HG03103 (cell line): ENCODE data around the gene OR6N1.
A peak's percentile ranks its signal among the peaks of the same experiment; 100 is the strongest.

Experiments used
- ATAC-seq: cut with Tn5 transposase; IDR thresholded peaks from one replicate; pipeline ENCODE4 v1.9.1; 2021; ENCODE audit warnings: low read depth; ENCODE audit not compliant: unreplicated experiment

Gene OR6N1

DNA sequence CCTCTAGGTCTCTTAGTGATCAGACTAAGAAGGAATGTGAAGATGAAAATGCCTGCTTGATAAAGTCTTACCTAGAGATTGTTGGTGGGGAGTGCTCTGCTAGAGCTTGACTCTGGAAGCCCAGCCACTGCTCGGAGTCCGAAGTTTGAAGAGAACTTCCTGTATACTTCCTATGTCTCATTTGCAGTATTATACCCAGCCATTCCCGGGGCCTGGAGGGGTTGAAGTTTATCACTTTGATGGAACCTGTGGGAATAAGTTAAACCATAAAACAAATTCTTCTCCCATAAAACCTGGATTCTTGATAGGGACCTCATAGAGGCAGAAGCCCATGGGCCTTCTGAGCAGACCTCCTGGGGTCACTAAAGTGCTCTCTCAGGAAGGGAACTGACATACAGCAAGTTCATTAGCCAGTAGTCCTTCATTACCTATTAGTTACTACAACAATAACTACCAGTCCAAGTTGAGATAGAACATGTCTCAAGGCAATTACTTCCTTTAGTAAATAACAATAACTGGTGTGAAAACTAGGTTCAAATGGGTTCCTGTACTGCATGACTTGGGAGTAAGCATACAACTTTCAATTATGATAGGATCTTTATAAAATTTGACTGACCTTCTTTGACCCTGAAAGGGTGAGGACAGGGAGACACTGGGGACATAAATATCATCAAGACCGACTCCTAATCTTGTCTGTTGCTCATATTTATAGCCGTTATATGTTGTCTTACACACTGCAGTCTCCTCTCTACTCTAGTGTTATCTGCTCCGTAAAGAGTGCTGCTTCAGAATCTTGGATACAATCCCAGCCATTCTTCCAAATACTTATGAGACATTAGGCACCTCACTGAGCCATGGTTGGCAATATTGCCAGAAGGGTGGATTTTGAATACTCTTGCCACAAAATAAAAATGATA is at the start of gene OR6N1:
Gene OR6N1 (minus strand): TSS at position 246 of the 917 bp plus-strand sequence. CDS start 5,513 bp downstream, outside the sequence.
- ATAC-seq: no peak

DNA sequence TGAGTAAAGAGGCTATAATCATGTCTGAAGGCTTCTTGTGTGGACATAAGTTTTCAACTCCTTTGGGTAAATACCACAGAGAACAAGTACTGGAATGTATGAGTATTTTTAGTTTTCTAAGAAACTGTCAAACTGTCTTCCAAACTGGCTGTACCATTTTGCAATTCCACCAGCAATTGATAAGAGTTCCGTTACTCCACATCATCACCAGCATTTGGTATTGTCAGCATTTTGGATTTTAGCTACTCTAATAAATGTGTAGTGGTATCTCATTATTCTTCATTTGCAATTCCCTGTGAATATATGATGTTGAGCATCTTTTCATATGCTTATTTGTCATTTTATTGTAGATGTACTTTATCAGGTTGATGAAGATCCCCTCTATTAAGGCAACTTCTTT is 49.7 kb upstream of the OR6N1 start:
- ATAC-seq: no peak

DNA sequence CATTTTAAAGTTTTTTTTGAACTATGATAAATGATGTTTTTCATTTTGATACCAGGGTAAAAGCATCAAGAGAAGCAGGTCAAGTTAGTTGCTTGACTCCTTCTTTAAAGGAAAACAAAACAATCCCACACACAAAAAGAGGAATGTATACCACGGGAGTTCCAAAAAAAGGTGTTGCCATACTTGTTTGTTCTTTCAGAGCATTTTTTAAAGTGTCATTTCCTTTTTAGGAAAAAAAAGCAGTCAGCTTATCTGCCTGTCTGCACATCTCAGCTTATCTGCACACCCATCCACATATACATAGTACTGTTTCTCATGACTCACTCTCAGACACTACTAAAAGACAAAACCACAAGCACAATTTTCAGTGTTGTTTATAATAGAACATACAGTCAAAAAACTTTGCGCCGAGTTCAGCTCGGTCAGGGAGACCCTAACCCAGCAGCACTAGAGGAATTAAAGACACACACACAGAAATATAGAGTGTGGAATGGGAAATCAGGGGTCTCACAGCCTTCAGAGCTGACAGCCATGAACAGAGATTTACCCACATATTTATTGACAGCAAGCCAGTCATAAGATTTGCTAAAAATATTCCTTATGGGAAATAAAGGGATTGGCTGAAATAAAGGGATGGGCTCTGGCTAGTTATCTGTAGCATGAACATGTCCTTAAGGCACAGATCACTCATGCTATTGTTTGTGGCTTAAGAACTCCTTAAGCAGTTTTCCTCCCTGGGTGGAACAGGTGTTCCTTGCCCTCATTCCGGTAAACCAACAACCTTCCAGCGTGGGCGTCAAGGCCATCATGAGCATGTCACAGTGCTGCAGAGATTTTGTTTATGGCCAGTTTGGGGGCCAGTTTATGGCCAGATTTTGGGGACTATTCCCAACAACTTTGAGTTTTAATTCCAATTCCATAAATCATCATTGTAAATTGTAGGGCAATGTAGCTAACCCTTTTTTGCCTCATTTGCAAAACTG is 47.8 kb upstream of the OR6N1 start:
- ATAC-seq: peak; percentile 85

DNA sequence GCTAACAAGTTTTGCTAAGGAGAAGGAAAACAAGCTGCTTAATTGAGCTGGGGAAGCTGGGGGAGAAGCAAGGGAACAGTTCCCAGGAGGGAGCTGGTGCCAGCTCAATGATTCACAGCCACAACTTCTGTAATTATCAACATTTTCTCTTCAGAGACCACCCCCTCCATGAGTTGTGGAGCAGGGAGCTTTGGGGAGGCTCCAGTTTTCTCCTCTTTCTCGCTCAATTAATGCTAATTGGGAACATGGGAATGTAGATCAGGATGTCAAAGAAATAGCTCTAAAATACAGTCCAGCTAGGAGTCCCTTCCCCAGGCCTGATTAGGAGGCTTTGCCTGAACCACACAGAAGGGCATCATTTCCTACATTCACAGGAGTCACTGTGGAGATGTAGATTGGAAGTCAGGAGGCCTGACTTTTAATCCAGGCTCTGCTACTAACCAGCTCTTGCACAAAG is 47.0 kb upstream of the OR6N1 start:
- ATAC-seq: peak; percentile 10

DNA sequence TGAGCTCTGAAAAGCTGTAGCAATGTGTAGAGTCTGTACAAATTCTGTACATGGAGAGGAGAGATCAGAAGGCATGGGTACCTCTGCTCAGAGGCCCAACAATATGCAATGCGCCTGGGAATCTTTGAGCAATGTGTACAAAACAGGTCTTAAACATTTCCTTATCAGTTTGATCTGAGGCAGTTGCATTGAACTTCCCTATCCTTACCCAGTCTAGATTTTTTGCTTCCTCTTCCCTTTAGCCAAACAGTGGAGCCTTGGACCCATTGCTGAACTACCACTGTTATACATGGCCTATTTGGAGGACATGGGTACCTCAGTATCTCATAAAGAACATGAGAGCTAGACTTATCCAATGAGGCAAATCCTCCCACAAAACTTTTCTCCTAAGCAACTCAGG is 46.6 kb upstream of the OR6N1 start:
- no peak for ATAC-seq

- no peak for ATAC-seq
Observed at GRCh38 chr1:158814970-158815369, 43.0 kb upstream of the OR6N1 start.

DNA sequence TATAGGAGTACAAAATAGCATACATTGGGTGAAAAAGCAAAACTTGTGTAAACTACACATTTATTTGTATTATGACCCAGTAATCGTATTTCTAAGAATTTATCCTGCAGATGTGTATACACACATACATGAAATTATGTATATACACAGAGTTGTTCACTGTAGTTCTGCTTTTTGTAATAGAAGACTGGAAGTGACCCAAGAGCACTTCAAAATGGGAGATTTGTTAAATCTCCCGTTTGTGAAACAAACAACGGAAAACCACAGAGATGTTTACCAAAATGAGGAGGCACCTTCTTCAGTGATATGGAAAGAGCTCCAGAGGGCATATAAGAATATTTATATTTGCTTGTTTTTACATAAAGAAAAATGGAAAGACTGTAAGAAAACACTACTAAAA is 41.2 kb upstream of the OR6N1 start:
- ATAC-seq: no peak

DNA sequence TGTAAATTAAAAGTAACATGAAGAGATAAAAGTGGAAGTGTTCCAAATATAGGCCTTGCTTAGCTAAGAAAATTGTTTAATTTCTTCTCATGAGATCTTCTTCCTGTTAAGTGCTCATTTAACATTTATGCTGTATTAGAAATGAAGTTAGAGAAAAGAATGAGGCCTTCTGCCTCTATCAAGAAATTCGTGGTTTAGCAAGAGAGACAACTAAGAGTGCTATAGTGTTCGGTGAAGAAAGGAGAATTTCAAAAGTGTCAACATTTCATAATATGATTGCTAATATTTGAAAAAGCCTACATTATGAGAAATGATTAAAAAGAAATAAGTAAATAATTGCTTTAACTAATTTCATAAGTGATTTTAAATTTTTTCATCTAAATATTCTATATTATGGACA is 40.3 kb upstream of the OR6N1 start:
- ATAC-seq: no peak

GRCh38 chr1:158810311-158810710 is 38.3 kb upstream of the OR6N1 start:
- ATAC-seq: no peak

GRCh38 chr1:158809862-158810261 is 37.9 kb upstream of the OR6N1 start:
- no peak for ATAC-seq

DNA sequence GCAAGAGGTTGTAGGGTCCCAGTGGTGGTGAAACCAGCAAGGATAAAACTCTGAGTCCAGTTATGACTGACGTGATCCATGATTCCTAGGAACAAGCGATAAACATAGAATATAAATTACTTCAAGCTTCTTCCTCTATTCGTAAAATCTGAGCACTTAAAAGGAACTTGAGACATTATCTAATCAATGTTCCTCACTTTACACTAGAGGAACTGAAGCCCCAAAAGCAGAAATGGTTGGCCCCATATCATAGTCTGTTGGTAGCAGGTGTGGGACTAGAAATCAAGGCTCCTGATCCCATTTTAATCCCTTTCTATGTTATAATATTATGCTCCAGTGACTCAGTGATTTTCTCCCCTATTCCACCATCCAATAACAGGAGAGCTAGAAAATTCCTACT is 37.3 kb upstream of the OR6N1 start:
- no peak for ATAC-seq

DNA sequence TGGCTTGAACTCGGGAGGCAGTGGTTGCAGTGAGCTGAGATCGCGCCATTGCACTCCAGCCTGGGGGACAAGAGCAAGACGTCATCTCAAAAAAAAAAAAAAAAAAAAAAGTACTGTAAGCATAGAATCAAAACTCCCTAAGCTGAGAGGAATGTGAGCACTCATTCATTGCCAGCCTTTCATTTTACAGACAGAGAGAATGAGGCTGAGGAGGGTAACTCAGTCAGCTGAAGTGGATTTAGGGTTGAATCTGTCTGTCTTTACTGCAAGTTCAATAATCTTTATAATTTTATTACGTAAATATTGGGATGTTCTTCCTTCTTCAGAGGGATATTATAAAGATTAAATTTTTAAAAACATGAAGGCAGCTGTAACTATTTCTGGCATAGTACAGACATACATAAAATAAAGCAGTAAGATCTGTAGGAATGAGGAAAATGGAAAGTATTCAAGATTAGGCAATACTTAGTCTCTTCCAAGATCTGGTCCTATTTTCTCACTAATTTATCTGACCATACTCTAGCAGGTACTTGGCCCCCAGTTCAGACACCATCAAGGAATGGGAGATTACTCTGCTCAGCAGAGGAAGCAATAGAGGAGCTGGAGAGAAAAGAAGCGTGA is 35.0 kb upstream of the OR6N1 start:
- no peak for ATAC-seq

DNA sequence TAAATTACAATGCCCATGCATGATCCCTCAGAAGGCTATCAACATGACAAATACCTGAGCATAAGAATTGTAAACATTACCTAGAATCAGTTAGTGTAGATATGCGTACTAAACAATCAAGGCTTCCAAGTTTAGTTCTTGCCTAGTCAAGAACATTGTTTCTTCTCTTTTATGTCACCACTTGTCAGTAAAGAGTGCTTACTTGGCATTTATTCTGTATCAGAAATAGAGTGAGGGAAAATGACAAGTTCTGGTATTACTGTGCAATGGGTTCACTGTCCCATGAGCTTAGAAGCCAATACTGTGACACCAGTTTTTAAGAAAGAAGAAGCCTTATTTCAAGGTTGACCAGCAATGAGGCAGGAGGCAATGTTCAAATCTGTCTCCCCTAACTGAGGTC is 31.7 kb upstream of the OR6N1 start:
- no peak for ATAC-seq

GRCh38 chr1:158801396-158801795 is 29.4 kb upstream of the OR6N1 start:
- ATAC-seq: no peak

DNA sequence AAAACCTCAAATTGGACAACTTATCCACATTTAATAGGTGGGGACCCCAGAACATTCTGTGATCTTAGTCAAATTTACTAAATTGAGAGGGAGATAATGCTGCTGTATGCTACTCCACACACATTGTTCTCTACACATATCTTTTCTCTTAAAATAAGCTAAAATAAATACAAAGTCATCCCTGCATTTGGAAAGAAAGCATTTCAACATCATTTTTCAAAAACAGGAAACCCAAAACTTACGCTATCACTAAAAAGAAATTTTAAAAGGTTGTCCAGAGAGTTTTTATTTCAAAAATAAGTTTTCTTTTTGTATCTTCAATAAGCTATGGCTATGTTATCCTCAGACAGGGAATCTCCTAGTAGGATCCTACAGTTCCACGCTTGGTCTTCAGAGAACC is 28.5 kb upstream of the OR6N1 start:
- no peak for ATAC-seq

GRCh38 chr1:158799689-158800088 is 27.7 kb upstream of the OR6N1 start:
- no peak for ATAC-seq

DNA sequence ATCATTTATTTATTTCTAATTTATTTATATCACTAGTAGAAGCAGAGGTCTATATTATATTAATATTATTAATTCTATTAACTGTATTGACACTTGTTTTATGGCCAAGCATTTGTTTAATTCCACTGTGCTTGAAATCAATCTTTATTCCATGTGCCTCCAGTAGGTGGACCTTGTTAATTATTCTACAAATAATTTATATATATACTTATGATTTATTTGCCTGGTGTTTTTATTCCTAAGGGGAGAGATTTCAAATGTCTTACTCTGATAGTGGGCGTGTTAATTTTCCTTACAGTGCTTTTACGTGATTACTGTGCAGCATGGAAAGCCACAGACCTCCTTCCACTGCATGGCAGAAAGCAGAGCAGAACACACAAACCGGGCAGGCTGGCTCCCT is 26.5 kb upstream of the OR6N1 start:
- no peak for ATAC-seq

DNA sequence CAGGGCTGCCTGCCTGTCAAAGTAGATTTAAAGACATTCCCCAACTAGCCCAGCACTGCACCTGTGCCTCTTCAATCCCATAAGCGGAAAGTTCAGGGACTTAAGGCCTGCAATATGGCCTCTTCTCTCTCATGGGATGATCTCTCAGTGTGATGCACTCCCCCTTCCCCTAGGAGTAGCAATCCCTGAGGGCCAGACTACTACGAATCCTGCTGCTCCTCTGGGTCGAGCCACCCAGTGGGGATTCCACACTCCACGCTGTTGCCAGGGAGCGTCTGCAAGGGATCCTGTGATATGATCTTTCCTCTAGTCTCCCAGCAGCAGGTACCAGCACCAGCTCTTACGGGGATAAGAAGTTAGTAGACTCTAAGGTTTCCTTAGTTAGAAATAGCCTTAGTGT is 22.3 kb upstream of the OR6N1 start:
- no peak for ATAC-seq

- ATAC-seq: no peak
Observed at GRCh38 chr1:158793604-158794003, 21.6 kb upstream of the OR6N1 start.

DNA sequence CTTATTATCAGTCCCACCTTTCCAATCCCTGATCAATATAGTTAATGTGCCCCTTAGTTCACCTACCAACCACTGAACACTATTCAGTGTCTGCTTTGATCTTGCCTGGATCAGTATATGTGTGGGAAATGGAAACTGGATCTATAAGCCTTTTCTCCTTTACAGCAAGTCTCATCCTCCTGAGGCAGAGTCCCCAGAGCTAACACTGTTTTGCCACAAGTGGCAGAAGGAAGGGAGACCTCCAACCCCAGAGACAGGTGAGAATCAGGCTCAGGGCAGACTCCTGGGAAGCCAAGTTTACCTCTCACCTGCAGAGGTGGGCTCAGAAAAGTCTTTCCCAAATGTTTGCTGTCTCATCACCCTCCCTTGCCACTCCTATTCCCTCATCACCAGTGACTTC is 9.1 kb upstream of the OR6N1 start, which contains the start of gene OR6N2:
Gene OR6N2 (minus strand): TSS at position 101 of the 400 bp plus-strand sequence. CDS start 3,569 bp downstream, outside the sequence.
- no peak for ATAC-seq

GRCh38 chr1:158754420-158754819 is 17.6 kb downstream of the OR6N1 start, which contains the start of gene OR6K6:
Gene OR6K6 (plus strand): TSS chr1:158754720. CDS start chr1:158754888, 168 bp downstream.
- no peak for ATAC-seq
